Body of pancreas (tissue), 4 donors: ENCODE results near the gene AIP. TPM values are rescaled to one million over a fixed set of nuclear protein-coding genes. Genes with fewer than 3 reads are reported as not detected.
"Not testable (repeated sequence)": the region's sequence is repeated elsewhere in the genome, so short reads cannot be mapped to it uniquely, and the experiment has no call there.

Source experiments
- ATAC-seq: fragments of 150-250 bp; one replicate; pipeline ENCODE4 v1.9.1; 2016
- DNase-seq, 4 donors: peaks; one replicate each; pipeline ENCODE4 v3.0.0-alpha.2; 2019
- H3K27ac ChIP-seq, 4 donors: fragments of 200-600 bp; sonication (generic); 1 replicate in 3 of 4; 2 replicates in 1 of 4; pipeline versions ENCODE4 v1.5.1 to v1.6.1; 2016 to 2019; ENCODE audit warnings: mild to moderate bottlenecking in 1 of 4, mixed read lengths in 1 of 4, moderate library complexity in 1 of 4
- H3K27me3 ChIP-seq, 2 donors: fragments of 200-600 bp; sonication (generic); one replicate each; pipeline ENCODE4 v1.6.0; 2016; ENCODE audit warnings: mild to moderate bottlenecking in 1 of 2
- H3K36me3 ChIP-seq, 2 donors: fragments of 200-600 bp; sonication (generic); replicated peaks in 1 of 2; 2 replicates each; pipeline ENCODE4 v1.5.1; 2016; ENCODE audit warnings: low read depth in 2 of 2; ENCODE audit not compliant: insufficient read depth in 1 of 2
- H3K4me1 ChIP-seq: fragments of 200-600 bp; sonication (generic); one replicate; pipeline ENCODE4 v1.6.0; 2016
- H3K4me3 ChIP-seq, 2 donors: fragments of 200-600 bp; sonication (generic); 1 replicate in 1 of 2; 2 replicates in 1 of 2; pipeline ENCODE4 v1.5.1; 2016 to 2019
- H3K9me3 ChIP-seq, 3 donors: fragments of 200-600 bp; sonication (generic); 1 replicate in 2 of 3; 2 replicates in 1 of 3; pipeline ENCODE4 v1.5.1; 2016
- POLR2A ChIP-seq, 3 donors: fragments of 450-650 bp; IDR thresholded peaks; one replicate each; pipeline ENCODE4 v1.6.1; 2016; ENCODE audit warnings: antibody characterized with exemption in 3 of 3, mild to moderate bottlenecking in 2 of 3
- WGBS, 2 donors: methylation state at CpG; one replicate each; pipeline ENCODE4 v1.1.5; 2017; 5-methylcytosine and 5-hydroxymethylcytosine counted together
- intact Hi-C: fragments of 100-400 bp; cut with DNase I; formaldehyde crosslinking; loops from one replicate; pipeline ENCODE4 v1.15.1; 2023
- total RNA-seq, 2 donors: library from RNA; depleted of rRNA; stranded (reverse); fragments of >200 nt; gene quantifications; one replicate each; pipeline ENCODE4 v1.1.0, GENCODE V29; 2016
- TF ChIP-seq, protein P1 (sequence below), 7 experiments: fragments of 450-650 bp in 4 of 7; fragments of 200-600 bp in 3 of 7; sonication (generic) in 3 of 7; IDR thresholded peaks; one replicate each; pipeline ENCODE4 v1.5.1; 2016 to 2019; ENCODE audit warnings: antibody characterized with exemption in 7 of 7

AIP gene
- total RNA-seq, 2 donors from 2014 or later: 21.4 to 39.7 TPM

DNA sequence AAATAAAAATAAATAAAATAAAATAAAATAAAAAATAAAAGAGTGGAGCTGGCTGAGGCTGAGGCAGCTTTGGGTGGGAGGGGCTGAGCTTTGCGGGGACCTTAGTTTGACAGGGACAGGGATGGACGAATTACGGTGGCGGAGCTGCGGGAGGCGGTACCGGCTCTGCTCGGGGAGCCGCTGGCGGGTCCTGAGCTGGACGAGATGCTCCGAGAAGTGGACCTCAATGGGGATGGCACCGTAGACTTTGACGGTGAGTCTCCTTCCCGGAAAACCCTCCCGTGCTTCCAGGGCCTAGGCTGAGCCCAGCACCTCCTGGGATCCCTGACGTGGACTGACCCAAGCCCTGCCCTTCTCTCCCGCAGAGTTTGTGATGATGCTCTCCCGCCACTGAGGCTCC lies 24.6 kb upstream of the AIP start:
- intact Hi-C loops: no loop called here
- TF ChIP-seq POLR2A (IDR thresholded peaks at IDR 0.05): no peak
- TF ChIP-seq, protein P1, sequence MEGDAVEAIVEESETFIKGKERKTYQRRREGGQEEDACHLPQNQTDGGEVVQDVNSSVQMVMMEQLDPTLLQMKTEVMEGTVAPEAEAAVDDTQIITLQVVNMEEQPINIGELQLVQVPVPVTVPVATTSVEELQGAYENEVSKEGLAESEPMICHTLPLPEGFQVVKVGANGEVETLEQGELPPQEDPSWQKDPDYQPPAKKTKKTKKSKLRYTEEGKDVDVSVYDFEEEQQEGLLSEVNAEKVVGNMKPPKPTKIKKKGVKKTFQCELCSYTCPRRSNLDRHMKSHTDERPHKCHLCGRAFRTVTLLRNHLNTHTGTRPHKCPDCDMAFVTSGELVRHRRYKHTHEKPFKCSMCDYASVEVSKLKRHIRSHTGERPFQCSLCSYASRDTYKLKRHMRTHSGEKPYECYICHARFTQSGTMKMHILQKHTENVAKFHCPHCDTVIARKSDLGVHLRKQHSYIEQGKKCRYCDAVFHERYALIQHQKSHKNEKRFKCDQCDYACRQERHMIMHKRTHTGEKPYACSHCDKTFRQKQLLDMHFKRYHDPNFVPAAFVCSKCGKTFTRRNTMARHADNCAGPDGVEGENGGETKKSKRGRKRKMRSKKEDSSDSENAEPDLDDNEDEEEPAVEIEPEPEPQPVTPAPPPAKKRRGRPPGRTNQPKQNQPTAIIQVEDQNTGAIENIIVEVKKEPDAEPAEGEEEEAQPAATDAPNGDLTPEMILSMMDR (IDR thresholded peaks at IDR 0.05): no peak
- no peaks in the 10 kb centered on the region for H3K9me3 ChIP-seq
- WGBS, 2 donors: 85 to 86% methylated on average over 19 of the region's 19 CpGs
- no peak for DNase-seq
- H3K27ac ChIP-seq: no peak overlapping the region
- H3K4me1 ChIP-seq: peaks cover 1% of the 10 kb centered on the region
- no peak for ATAC-seq
- H3K27me3 ChIP-seq: no peaks in the 10 kb centered on the region
- H3K36me3 ChIP-seq: no peaks in the 10 kb centered on the region
- no peak overlapping the region for H3K4me3 ChIP-seq

DNA sequence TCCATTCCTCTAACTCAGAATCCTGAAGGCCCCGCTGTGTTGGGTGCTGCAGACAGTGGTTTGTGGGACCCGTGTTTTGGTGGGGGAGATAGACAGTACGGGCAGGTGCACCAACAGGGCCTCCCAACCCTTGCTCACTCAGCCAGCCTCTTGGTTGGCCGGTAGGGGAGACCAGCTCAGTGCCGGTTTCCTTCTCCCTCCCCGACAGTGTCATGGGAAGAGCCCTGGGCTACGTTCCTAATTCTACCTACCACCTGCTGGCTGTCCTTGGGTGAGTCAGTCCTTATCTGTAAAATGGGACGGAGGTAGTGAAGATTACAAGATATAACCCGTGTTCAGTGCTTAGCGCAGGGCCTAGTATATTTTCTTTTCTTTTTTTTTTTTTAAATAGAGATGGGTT lies 19.6 kb upstream of the AIP start:
- H3K27ac ChIP-seq: no peak overlapping the region

DNA sequence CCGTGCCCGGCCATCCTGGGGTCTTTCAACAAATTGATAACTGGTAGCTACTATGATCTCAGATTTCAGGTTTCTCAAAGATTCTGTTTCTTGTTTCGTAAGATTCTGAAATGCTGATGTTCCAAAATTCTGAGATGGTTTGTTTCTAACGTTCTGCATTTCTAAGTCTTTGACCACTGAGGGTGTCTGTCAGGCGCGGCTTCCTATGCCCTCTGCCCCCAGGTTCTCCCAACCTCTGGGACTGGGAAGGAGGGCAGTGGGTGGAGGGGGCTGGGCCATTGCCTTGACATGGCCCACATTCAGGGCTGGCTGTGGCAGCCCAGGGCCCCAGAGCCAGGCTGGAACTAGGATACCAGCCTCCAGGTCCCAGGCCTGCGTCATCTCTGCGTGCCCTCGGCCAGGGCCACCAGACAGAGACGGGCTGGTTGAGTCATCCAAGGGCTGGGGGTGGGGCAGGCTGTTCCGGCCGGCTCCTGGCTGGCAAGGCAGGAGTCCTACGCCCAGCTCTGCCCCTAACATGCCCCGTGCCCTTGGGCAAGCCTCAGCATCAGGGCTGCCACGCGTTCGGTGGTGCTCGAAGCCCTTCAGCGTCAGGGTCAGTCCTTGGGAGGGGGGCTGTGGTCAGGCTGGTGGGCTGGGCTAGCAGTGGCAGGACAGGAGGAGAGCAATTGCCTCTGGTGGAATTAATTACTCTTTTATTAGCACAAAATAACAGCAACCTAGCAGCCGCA lies 19.0 kb upstream of the AIP start:
- no peak for TF ChIP-seq POLR2A (IDR thresholded peaks at IDR 0.05)

More for the DNA sequence above, 19.6 kb upstream of the AIP start:
- TF ChIP-seq, protein P1 (IDR thresholded peaks at IDR 0.05): no peak
- TF ChIP-seq POLR2A (IDR thresholded peaks at IDR 0.05): no peak
- intact Hi-C loops: no loop called here
- H3K4me1 ChIP-seq: peaks cover 47% of the 10 kb centered on the region
- H3K36me3 ChIP-seq: no peaks in the 10 kb centered on the region
- WGBS, 2 donors: 69 to 70% methylated on average over 7 to 10 of the region's 10 CpGs
- DNase-seq (no peak), ATAC-seq (no peak)
- no peak overlapping the region for H3K4me3 ChIP-seq
- no peaks in the 10 kb centered on the region for H3K27me3 ChIP-seq
- no peaks in the 10 kb centered on the region for H3K9me3 ChIP-seq

DNA sequence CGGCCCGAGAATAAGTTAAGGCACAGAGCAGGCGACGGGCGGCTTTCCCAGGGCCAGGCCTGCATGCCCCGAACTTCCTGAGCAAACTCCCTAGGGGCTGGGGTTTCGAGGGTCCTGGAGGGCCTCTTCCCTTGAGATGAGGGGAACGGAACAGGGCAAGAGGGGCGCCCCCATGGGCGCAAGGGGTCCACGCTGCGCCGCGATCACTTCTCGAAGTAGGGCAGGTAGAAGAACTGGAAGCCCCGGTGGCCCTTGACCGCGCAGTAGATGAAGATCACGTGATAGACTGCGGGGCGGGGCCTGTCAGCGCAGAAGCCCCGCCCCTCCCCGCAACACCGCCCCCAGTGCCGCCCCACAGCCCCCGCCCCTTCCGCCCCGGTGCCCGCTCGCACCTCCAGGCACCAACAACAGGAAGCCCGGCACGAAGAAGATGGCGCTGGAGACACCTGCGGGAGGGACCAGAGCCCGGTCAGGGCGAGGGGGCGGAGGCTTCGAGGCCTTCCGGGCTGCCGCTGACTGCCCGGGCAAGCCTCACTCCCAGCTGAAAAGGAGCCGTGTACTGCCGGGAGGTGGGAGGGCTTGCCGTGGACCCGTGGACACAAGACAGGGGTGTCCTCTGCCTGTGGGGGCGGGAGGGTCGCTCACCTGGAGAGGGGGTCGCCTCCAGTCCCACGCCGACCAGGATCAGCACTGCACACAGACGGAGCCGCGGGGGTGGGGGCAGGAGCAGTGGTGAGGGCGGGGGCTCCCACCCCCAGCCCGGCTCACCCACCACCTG lies 18.2 kb upstream of the AIP start:
- H3K4me3 ChIP-seq: peak overlapping the region; percentile 1 to 21
- H3K36me3 ChIP-seq: no peaks in the 10 kb centered on the region
- peak overlapping the region; percentile 68 to 93 (median 82) for H3K27ac ChIP-seq
- no peaks in the 10 kb centered on the region for H3K27me3 ChIP-seq
- intact Hi-C loops: no loop called here
- peak; percentile 74 for ATAC-seq
- 0 to 13% methylated on average over 6 to 52 of the region's 56 CpGs for WGBS, 2 donors
- TF ChIP-seq, protein P1 (IDR thresholded peaks at IDR 0.05): no peak
- peak; percentile 53 to 86 (median 83) for TF ChIP-seq POLR2A (IDR thresholded peaks at IDR 0.05)
- H3K9me3 ChIP-seq: no peaks in the 10 kb centered on the region
- DNase-seq: peak; percentile 93 to 95 (median 94)
- peaks cover 53% of the 10 kb centered on the region for H3K4me1 ChIP-seq

More for the DNA sequence above, 19.0 kb upstream of the AIP start:
- peak overlapping the region; percentile 68 to 93 (median 82) for H3K27ac ChIP-seq
- no peak overlapping the region for H3K4me3 ChIP-seq
- no peak for ATAC-seq
- peak; percentile 37 to 82 (median 60) for DNase-seq
- H3K9me3 ChIP-seq: no peaks in the 10 kb centered on the region
- intact Hi-C loops: no loop called here
- H3K27me3 ChIP-seq: no peaks in the 10 kb centered on the region
- no peaks in the 10 kb centered on the region for H3K36me3 ChIP-seq
- WGBS, 2 donors: 80 to 95% methylated on average over 6 to 20 of the region's 20 CpGs
- peaks cover 50% of the 10 kb centered on the region for H3K4me1 ChIP-seq

DNA sequence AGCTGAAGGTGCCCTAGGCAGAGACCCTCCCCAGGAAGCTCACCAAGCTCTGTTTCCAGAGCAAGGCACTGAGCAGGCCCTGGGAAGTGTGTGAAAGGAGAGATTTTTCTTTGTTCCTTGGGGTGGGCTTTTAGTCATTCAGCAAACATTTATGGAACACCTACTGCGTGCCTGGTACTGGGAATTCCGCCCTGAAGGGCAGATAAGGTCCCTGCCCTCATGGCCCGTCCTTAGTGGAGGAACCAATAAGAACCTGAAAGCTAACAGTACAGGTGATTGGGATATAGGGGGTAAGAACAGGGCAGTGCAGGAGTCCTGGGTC lies 17.7 kb upstream of the AIP start:
- Histone ChIP-seq H3K4me3 (peak overlapping the region; percentile 1 to 21), H3K4me1 (peaks cover 57% of the 10 kb centered on the region), H3K27me3 (no peaks in the 10 kb centered on the region), H3K9me3 (no peaks in the 10 kb centered on the region), H3K36me3 (no peaks in the 10 kb centered on the region), H3K27ac (peak overlapping the region; percentile 68 to 93 (median 82))
- 0 to 24% methylated on average over 3 of the region's 3 CpGs for WGBS, 2 donors
- TF ChIP-seq POLR2A (IDR thresholded peaks at IDR 0.05): no peak
- TF ChIP-seq, protein P1 (IDR thresholded peaks at IDR 0.05): no peak
- DNase-seq (no peak), ATAC-seq (no peak)
- intact Hi-C loops: no loop called here

DNA sequence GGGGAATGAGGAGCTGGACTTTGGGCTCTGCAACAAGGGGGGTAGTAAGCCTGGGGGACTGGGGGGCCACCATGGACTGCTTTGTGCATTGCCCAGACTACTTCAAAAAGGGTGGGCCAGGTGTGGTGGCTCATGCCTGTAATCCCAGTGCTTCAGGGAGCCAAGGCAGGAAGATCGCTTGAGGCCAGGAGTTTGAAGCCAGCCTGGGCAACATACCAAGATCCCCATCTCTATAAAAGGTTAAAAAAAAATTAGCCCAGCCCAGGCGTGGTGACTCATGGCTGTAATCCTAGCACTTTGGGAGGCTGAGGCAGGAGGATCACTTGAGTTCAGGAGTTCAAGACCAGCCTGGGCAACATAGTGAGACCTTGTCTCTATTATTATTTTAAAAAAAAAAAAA lies 17.3 kb upstream of the AIP start:
- intact Hi-C loops, H3K36me3 ChIP-seq, H3K9me3 ChIP-seq, H3K27me3 ChIP-seq, ATAC-seq, H3K4me3 ChIP-seq: not testable (repeated sequence)
- WGBS, 2 donors: 43 to 60% methylated on average over 2 of the region's 2 CpGs
- DNase-seq: peak in 1 of 4 donors; percentile 11
- Histone ChIP-seq H3K4me1 (peaks cover 57% of the 10 kb centered on the region), H3K27ac (peak overlapping the region; percentile 68 to 93 (median 82))
